ENCODE measurements around the gene COL4A5.

COL4A5 gene

GRCh38 chrX:108537005-108537404 is 97.4 kb downstream of the COL4A5 start (continued):
- no peak for TF ChIP-seq ZNF624 (tag by site-specific recombination; IDR thresholded peaks at IDR 0.05)
- no peak for TF ChIP-seq ZNF341 (tag by site-specific recombination; IDR thresholded peaks at IDR 0.05; ENCODE audit: low read depth)
- TF ChIP-seq ELK4 (IDR thresholded peaks at IDR 0.05; ENCODE audit: borderline replicate concordance, low read depth, low read length): no peak
- TF ChIP-seq OSR2 (tag by site-specific recombination; IDR thresholded peaks at IDR 0.05): no peak
- TF ChIP-seq ZFP69B (tag by site-specific recombination; IDR thresholded peaks at IDR 0.05): no peak
- TF ChIP-seq MYNN (tag by site-specific recombination; IDR thresholded peaks at IDR 0.05; ENCODE audit: borderline replicate concordance): no peak
- no peak for TF ChIP-seq KLF10 (tag by site-specific recombination; IDR thresholded peaks at IDR 0.05)

- peaks cover 0 to 5% of the 10 kb centered on the region in 2 experiments; a peak in 1 of 3 replicates for H3K36me3 ChIP-seq (ENCODE audit: control insufficient read depth in 2 of 2, insufficient read depth in 1 of 2, low read length in 2 of 2)
- no peak overlapping the region for H3K4me3 ChIP-seq (ENCODE audit: low read depth, low read length)
- H3K27ac ChIP-seq (ENCODE audit: extremely low read depth, low read depth, low read length): no peak overlapping the region
- ChIA-PET CTCF (interaction anchor here (0.7 kb wide), 2 partner anchors 249 to 317 kb away, joined by 3 to 4 read pairs; no protein-coding TSS in a partner anchor), POLR2A (no interaction called here)
- H3K9me3 ChIP-seq (ENCODE audit: control insufficient read depth, insufficient read depth, low read depth, low read length): no peaks in the 10 kb centered on the region
- TF ChIP-seq BCL11B (tag by site-specific recombination; IDR thresholded peaks at IDR 0.05; ENCODE audit: low read depth) (no peak), ZNF624 (tag by site-specific recombination; IDR thresholded peaks at IDR 0.05) (no peak), ZNF239 (tag by site-specific recombination; IDR thresholded peaks at IDR 0.05) (no peak), ZNF24 (tag by site-specific recombination; IDR thresholded peaks at IDR 0.05) (no peak), EGR2 (tag by site-specific recombination; IDR thresholded peaks at IDR 0.05; ENCODE audit: low read depth) (no peak), ZNF701 (tag by site-specific recombination; IDR thresholded peaks at IDR 0.05) (no peak), ZNF354C (tag by site-specific recombination; IDR thresholded peaks at IDR 0.05; ENCODE audit: borderline replicate concordance, low read depth) (no peak), PRDM1 (tag by site-specific recombination; IDR thresholded peaks at IDR 0.05) (no peak), ZNF133 (tag by site-specific recombination; IDR thresholded peaks at IDR 0.05) (no peak), ZNF626 (tag by site-specific recombination; IDR thresholded peaks at IDR 0.05) (no peak)
- no peaks in the 10 kb centered on the region for H3K4me1 ChIP-seq (ENCODE audit: control insufficient read depth, insufficient read depth, low read length)
Measured at GRCh38 chrX:108541286-108541685, 101.6 kb downstream of the COL4A5 start.

- peaks cover 0 to 19% of the 10 kb centered on the region in 2 experiments; a peak in 1 of 3 replicates for H3K36me3 ChIP-seq (ENCODE audit: control insufficient read depth in 2 of 2, insufficient read depth in 1 of 2, low read length in 2 of 2)
- no peaks in the 10 kb centered on the region for H3K9me3 ChIP-seq (ENCODE audit: control insufficient read depth, insufficient read depth, low read depth, low read length)
- CTCF ChIA-PET: no interaction called here
- POLR2A ChIA-PET: no interaction called here
- H3K4me3 ChIP-seq (ENCODE audit: low read depth, low read length): no peak overlapping the region
- H3K27ac ChIP-seq (ENCODE audit: extremely low read depth, low read depth, low read length): no peak overlapping the region
- no peaks in the 10 kb centered on the region for H3K4me1 ChIP-seq (ENCODE audit: control insufficient read depth, insufficient read depth, low read length)
- TF ChIP-seq ZNF558 (tag by site-specific recombination; IDR thresholded peaks at IDR 0.05) (no peak), PRDM1 (tag by site-specific recombination; IDR thresholded peaks at IDR 0.05) (no peak), ZNF157 (tag by site-specific recombination; IDR thresholded peaks at IDR 0.05) (no peak), ZNF518A (tag by site-specific recombination; conservative IDR thresholded peaks at IDR 0.05; ENCODE audit: low read depth) (no peak), ZNF239 (tag by site-specific recombination; IDR thresholded peaks at IDR 0.05) (no peak), ZNF510 (tag by site-specific recombination; IDR thresholded peaks at IDR 0.05; ENCODE audit: insufficient replicate concordance) (no peak), ZNF555 (tag by site-specific recombination; conservative IDR thresholded peaks at IDR 0.05) (no peak), MZF1 (tag by site-specific recombination; IDR thresholded peaks at IDR 0.05; ENCODE audit: borderline replicate concordance) (no peak), ZNF354C (tag by site-specific recombination; IDR thresholded peaks at IDR 0.05; ENCODE audit: borderline replicate concordance, low read depth) (no peak), HOXD13 (CRISPR knock-in tag; IDR thresholded peaks at IDR 0.05; ENCODE audit: borderline replicate concordance) (no peak), ZNF596 (tag by site-specific recombination; IDR thresholded peaks at IDR 0.05) (no peak), OVOL3 (tag by site-specific recombination; IDR thresholded peaks at IDR 0.05) (no peak), ZNF747 (tag by site-specific recombination; IDR thresholded peaks at IDR 0.05) (no peak), CTCF (tag by site-specific recombination; IDR thresholded peaks at IDR 0.05) (no peak), HOXC10 (CRISPR knock-in tag; IDR thresholded peaks at IDR 0.05) (no peak)
Measured at GRCh38 chrX:108557580-108557979, 117.9 kb downstream of the COL4A5 start.
